OCI-LY1 (cell line): Measurements from ENCODE around the gene SLC25A21.

ENCODE experiments used
- CTCF ChIP-seq: fragments of 200-600 bp; sonication (generic), shearing (Covaris generic); IDR thresholded peaks from 2 replicates; pipeline ENCODE4 v1.5.1; 2017; ENCODE audit warnings: mild to moderate bottlenecking, antibody characterized with exemption, low read length, moderate library complexity, mixed read lengths
- EZH2 ChIP-seq: fragments of 200-600 bp; sonication (generic), shearing (Covaris generic); IDR thresholded peaks from 2 replicates; pipeline ENCODE4 v1.8.0; 2017; ENCODE audit warnings: borderline replicate concordance, mixed run types, mild to moderate bottlenecking, antibody characterized with exemption, low read length, moderate library complexity, mixed read lengths

- TF ChIP-seq CTCF = no peak
- TF ChIP-seq EZH2 = no peak
Observed at GRCh38 chr14:37027188-37027824, 145.1 kb downstream of the SLC25A21 start.
